Effector memory CD4-positive, alpha-beta T cell (primary cell): ENCODE measurements around the gene TOR1B.

ENCODE experiments used
- DNase-seq, 3 donors: peaks; one replicate each; pipeline ENCODE4 v3.0.0-alpha.2; 2020
- H3K27ac ChIP-seq: 2 replicates; pipeline ENCODE4 v1.7.0; 2013; ENCODE audit warnings: mild to moderate bottlenecking, low read length, moderate library complexity; ENCODE audit not compliant: insufficient read depth, poor library complexity, severe bottlenecking
- H3K27me3 ChIP-seq: replicated peaks from 2 replicates; pipeline ENCODE4 v1.7.0; 2013; ENCODE audit warnings: mild to moderate bottlenecking, low read length; ENCODE audit not compliant: insufficient read depth, control insufficient read depth, poor library complexity, severe bottlenecking
- H3K36me3 ChIP-seq: 2 replicates; pipeline ENCODE4 v1.7.0; 2013; ENCODE audit warnings: mild to moderate bottlenecking, low read length, moderate library complexity; ENCODE audit not compliant: control insufficient read depth, insufficient read depth
- H3K4me1 ChIP-seq: 2 replicates; pipeline ENCODE4 v1.7.0; 2013; ENCODE audit warnings: low read length, mild to moderate bottlenecking; ENCODE audit not compliant: control insufficient read depth, insufficient read depth, poor library complexity, severe bottlenecking
- H3K4me3 ChIP-seq: 2 replicates; pipeline ENCODE4 v1.7.0; 2013; ENCODE audit warnings: low read length, low read depth, mild to moderate bottlenecking; ENCODE audit not compliant: insufficient read depth, poor library complexity, severe bottlenecking
- H3K9me3 ChIP-seq: 2 replicates; pipeline ENCODE4 v1.7.0; 2013; ENCODE audit warnings: mild to moderate bottlenecking, low read length, moderate library complexity; ENCODE audit not compliant: control insufficient read depth

The TOR1B gene

DNA sequence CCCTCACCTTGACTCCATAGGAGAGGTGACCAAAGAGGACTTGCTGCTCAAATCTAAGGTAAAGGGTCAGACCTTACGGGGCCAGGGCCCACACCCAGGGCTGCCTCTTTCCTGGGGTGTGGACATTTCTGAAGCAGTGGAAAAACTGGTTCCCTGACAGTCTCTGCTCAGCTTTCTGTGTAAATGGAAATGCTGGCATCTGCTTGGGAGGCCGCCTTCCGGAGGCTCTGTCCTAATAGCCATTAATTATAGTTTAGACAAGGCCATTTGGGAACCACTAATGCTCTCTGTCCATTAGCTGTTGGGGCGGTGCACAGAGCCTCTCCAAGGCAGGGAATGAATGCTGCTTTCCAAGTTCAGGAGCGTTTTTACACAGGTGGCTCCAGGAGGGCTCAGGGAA, 49.6 kb downstream of the TOR1B start:
- Histone ChIP-seq H3K9me3 (no peaks in the 10 kb centered on the region), H3K27ac (no peak overlapping the region), H3K4me3 (no peak overlapping the region), H3K27me3 (no peaks in the 10 kb centered on the region), H3K4me1 (peaks cover 9% of the 10 kb centered on the region), H3K36me3 (peaks cover 65% of the 10 kb centered on the region)
- DNase-seq = no peak

DNA sequence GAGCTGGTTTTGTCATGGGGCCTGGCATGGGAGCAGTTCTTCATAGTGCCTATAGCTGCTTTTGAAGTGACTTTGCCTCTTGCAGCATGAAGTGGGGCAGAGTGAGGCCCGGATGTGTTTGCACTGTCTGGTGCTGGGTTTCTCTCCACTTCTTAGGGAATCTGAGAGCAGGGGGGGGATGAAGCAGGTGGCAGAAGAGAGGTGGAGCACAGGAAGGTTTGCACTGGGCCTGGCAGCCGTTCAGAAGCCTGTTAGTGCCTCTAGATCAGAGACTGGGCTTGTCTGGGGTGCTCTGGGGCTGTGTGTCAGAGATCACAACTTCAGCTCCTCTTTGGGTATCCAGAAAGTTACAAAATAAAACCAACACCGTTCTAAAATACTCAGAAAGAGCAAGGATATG, 50.6 kb downstream of the TOR1B start:
- Histone ChIP-seq H3K4me1 (peaks cover 9% of the 10 kb centered on the region), H3K4me3 (no peak overlapping the region), H3K27ac (no peak overlapping the region), H3K27me3 (no peaks in the 10 kb centered on the region), H3K9me3 (no peaks in the 10 kb centered on the region), H3K36me3 (peaks cover 75% of the 10 kb centered on the region)
- DNase-seq = no peak

DNA sequence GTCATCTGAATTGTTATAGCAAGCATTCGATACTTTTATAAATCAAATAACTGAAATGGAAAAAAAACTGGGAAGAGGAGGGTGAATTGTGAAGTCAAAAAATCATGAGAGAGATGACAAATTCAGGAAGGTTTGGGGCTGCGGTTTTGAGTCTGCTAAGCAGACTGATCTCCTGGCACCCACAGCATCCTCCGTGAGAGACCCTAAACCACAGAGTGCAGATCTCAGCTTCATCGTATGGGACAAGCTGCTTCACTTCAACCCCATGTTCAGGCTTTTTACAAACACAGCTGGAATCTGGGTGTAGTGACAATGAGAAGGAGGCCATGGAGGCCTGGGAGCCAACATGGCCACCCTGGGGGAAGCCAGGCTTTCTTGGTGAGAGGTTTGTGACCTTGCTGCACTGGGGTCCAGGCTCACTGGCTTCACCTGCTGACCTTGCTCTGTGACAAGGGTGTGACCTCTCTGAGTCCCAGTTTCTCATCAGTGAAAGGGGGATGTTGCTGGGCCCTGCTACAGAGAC, 51.7 kb downstream of the TOR1B start:
- Histone ChIP-seq H3K27me3 (no peaks in the 10 kb centered on the region), H3K9me3 (no peaks in the 10 kb centered on the region), H3K4me1 (peaks cover 9% of the 10 kb centered on the region), H3K36me3 (peaks cover 78% of the 10 kb centered on the region), H3K4me3 (no peak overlapping the region), H3K27ac (no peak overlapping the region)
- no peak for DNase-seq

DNA sequence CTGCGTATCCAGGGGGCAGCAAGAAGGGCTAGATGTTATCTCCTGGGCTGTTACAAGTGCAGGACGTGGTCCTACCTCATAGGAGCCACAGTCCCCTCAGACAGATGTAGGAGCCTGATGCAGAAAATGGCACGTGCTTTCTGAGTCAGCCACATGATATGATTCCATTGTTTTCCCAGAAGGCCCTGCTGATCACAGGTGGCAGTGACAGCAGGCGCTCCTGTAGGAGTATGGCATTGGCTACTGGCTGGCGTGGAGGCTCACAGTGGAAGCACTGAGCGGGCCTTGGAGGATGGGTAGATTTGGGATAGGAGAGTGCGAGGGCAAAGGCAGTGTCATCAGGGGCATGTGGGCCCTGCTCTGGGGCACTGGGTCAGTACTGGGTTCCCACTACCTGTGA, 54.2 kb downstream of the TOR1B start:
- Histone ChIP-seq H3K4me3 (no peak overlapping the region), H3K27ac (no peak overlapping the region), H3K9me3 (no peaks in the 10 kb centered on the region), H3K27me3 (no peaks in the 10 kb centered on the region), H3K36me3 (peaks cover 73% of the 10 kb centered on the region), H3K4me1 (peaks cover 26% of the 10 kb centered on the region)
- no peak for DNase-seq

DNA sequence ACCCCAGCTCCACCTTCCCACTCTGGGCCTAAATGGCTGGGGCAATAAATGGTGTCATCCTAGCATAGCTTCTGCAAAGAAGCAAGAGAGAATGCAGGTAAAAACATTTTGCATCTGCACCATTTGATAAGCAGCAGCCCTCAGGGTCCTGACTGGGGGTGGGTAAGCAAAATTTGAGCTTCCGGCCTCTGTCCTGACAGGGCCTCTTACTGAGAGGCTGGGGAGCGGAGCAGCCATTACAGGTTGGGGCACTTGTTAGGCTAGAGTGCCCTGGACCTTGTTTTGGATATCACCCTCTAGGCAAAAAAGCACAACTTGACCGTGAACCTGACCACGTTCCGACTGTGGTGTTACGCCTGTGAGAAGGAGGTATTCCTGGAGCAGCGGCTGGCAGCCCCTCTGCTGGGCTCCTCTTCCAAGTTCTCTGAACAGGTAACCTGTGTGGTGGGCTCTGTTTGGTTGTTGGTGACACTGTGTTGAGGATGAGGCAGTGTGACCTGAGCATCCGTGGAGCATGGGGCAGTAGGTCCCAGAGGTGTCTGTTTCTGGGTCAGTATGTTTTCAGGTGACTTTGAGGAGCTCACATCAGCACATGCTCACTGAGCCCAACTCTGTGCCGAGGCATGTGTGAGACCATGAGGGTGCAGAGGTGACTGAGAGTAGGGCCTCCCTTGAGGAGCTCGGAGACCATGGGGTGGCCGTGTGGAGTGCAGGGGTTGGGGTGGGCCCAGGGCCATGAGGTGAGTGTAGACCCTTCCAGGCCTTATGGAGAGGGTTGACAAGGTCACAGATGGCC, 55.4 kb downstream of the TOR1B start:
- Histone ChIP-seq H3K27me3 (no peaks in the 10 kb centered on the region), H3K4me1 (peaks cover 36% of the 10 kb centered on the region), H3K4me3 (no peak overlapping the region), H3K9me3 (no peaks in the 10 kb centered on the region), H3K27ac (peak overlapping the region; percentile 25), H3K36me3 (peaks cover 61% of the 10 kb centered on the region)
- no peak for DNase-seq
